GM18520 (cell line): Measurements from ENCODE around the gene FAM3C.
A peak's percentile ranks its signal among the peaks of the same experiment; 100 is the strongest.

Experiments used
- ATAC-seq: cut with Tn5 transposase; IDR thresholded peaks from one replicate; pipeline ENCODE4 v1.9.1; 2021; ENCODE audit not compliant: unreplicated experiment

The FAM3C gene

GRCh38 chr7:121303422-121304101 lies 92.5 kb downstream of the FAM3C start:
- no peak for ATAC-seq

- peak; percentile 97 for ATAC-seq
These were observed 93.8 kb downstream of the FAM3C start for GRCh38 chr7:121302214-121302745.

GRCh38 chr7:121301446-121302213 lies 94.5 kb downstream of the FAM3C start:
- no peak for ATAC-seq

- ATAC-seq: no peak
These were observed 95.3 kb downstream of the FAM3C start for GRCh38 chr7:121300685-121301420.
